ENCODE data around the gene ACOXL.
"Not testable (repeated sequence)": the region's sequence is repeated elsewhere in the genome, so short reads cannot be mapped to it uniquely, and the experiment has no call there.

ACOXL gene

GRCh38 chr2:110855841-110856240 is 123.5 kb downstream of the ACOXL start:
- DNase-seq (ENCODE audit: low spot score): not testable (repeated sequence)

GRCh38 chr2:110858135-110858725 is 125.9 kb downstream of the ACOXL start:
- no peak for DNase-seq (ENCODE audit: low spot score)

- DNase-seq (ENCODE audit: low spot score): no peak
These were observed 126.8 kb downstream of the ACOXL start for GRCh38 chr2:110858993-110859701.

GRCh38 chr2:110860630-110861029 is 128.3 kb downstream of the ACOXL start:
- no peak for DNase-seq (ENCODE audit: low spot score)

GRCh38 chr2:110861616-110862260 is 129.4 kb downstream of the ACOXL start:
- no peak for DNase-seq (ENCODE audit: low spot score)

- DNase-seq (ENCODE audit: low spot score): no peak
These were observed 131.4 kb downstream of the ACOXL start for GRCh38 chr2:110863726-110864125.

- DNase-seq (ENCODE audit: low spot score): no peak
These were observed 131.8 kb downstream of the ACOXL start for GRCh38 chr2:110864176-110864575.

GRCh38 chr2:110864731-110865130 is 132.4 kb downstream of the ACOXL start:
- DNase-seq (ENCODE audit: low spot score): no peak

GRCh38 chr2:110865188-110865587 is 132.8 kb downstream of the ACOXL start:
- DNase-seq (ENCODE audit: low spot score): no peak

GRCh38 chr2:110866045-110866444 is 133.7 kb downstream of the ACOXL start:
- no peak for DNase-seq (ENCODE audit: low spot score)

- DNase-seq (ENCODE audit: low spot score): no peak
These were observed 134.1 kb downstream of the ACOXL start for GRCh38 chr2:110866466-110866865.

GRCh38 chr2:110867078-110867477 is 134.7 kb downstream of the ACOXL start:
- no peak for DNase-seq (ENCODE audit: low spot score)

GRCh38 chr2:110868971-110869370 is 136.6 kb downstream of the ACOXL start:
- no peak for DNase-seq (ENCODE audit: low spot score)

- no peak for DNase-seq (ENCODE audit: low spot score)
These were observed 137.4 kb downstream of the ACOXL start for GRCh38 chr2:110869472-110870446.

GRCh38 chr2:110870545-110870944 is 138.2 kb downstream of the ACOXL start:
- no peak for DNase-seq (ENCODE audit: low spot score)

GRCh38 chr2:110871637-110872036 is 139.3 kb downstream of the ACOXL start:
- no peak for DNase-seq (ENCODE audit: low spot score)

GRCh38 chr2:110872521-110872920 is 140.1 kb downstream of the ACOXL start:
- DNase-seq (ENCODE audit: low spot score): no peak

- no peak for DNase-seq (ENCODE audit: low spot score)
These were observed 140.7 kb downstream of the ACOXL start for GRCh38 chr2:110873056-110873502.

- DNase-seq (ENCODE audit: low spot score): no peak
These were observed 141.5 kb downstream of the ACOXL start for GRCh38 chr2:110873597-110874452.

- no peak for DNase-seq (ENCODE audit: low spot score)
These were observed 142.3 kb downstream of the ACOXL start for GRCh38 chr2:110874453-110875383.
